COR-L47 (cell line): ENCODE measurements around the gene INPP4B.
"Not testable (repeated sequence)": the region's sequence is repeated elsewhere in the genome, so short reads cannot be mapped to it uniquely, and the experiment has no call there.

Source experiments
- DNase-seq: peaks from one replicate; lab custom pipeline; 2025; lab: John Stamatoyannopoulos, UW

Gene INPP4B

DNA sequence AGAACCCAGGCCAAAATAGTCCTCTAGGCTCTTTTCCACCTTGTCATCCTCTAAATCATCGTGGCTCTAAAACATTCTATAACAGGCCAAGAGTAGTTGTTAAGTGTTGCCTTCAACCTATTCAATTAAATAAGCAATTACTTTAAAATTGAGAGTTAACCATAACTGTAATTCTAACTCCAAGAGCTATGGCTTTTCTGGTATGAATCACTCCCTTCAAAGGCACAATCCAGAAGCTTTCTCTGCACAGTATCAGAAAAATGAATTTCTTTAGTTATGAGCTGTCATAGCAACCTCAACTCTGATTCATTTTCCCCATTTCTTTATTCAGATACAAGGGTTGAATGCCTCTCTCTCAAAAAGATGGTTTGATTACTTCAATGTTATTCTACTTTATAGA lies 21.7 kb downstream of the INPP4B start:
- no peak for DNase-seq

GRCh38 chr4:142823796-142824195 lies 22.3 kb downstream of the INPP4B start:
- no peak for DNase-seq

- no peak for DNase-seq
Observed at GRCh38 chr4:142818476-142818875, 27.6 kb downstream of the INPP4B start.

GRCh38 chr4:142818031-142818430 lies 28.1 kb downstream of the INPP4B start:
- no peak for DNase-seq

DNA sequence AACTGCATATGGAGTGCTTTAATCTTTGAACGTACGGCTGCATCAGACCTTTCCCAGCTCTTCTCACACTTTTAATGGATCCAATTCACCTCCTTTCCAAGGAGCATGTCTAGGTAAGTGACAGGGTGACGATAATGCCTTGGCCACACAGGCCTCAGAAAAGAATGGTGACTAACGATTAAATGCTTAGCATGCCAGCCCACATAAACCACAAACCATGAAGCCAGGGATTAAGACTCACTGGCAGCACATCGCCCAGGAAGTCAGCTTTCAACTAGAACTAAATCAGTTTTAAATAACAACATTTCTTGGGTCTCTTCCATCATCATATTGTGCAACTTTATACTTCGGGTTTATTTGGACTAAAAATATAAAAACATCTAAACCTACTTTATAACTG lies 28.7 kb downstream of the INPP4B start:
- DNase-seq = no peak

DNA sequence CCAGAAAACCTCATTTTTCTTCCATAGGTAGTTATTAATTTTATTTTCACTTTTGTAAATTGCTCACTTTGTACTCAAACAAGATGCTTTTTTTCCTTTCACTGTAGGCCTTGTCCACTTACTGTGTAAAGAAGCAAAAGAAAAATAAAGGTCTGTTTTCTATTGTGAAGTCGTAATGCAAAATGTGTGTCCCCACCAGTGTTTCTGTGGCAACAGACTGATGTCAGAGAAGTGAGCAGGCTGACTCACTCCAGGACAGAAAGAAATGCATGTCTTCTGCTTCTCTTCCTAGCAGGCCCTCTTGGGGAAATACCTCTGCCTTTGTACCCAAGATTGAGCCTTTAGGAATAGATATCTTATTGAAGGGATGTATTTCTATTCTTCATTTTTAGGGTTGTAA lies 30.3 kb downstream of the INPP4B start:
- DNase-seq = no peak

DNA sequence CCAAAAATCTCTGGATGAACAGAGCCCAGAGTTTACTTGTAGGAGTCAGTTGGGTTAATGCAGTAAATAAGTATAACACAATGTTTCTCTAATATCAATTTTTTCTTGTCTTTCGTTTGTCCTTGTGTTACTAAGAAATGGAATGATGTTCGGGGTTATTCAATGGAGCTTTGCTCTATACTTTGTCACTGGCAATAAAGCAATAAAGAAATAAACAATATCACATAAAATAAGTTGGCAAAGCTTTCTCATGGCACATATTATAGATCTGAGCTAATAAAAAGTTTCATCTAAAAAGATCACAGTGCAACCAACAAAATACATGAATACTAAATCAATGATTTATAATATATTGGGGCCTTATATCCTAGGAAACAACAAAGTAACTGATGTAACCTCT lies 32.7 kb downstream of the INPP4B start:
- DNase-seq = no peak

DNA sequence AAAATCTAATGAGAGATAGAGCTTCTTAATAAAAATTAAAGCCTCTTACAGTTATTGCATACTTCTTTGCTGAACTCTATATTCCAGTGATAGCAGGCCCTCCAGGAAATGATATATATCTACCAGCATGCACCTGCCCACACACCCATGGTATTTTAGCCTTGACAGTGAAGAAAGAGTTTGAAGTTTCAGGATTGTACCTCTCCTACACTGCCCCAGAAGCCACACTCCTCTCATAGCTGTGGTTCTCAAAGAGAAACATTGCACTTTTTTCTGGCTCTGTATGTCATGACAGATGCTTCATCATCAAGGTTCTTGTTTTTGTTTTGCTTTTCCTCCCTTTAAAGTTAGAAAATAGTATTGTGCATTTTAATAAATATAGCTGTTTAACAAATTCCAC lies 34.0 kb downstream of the INPP4B start:
- DNase-seq = no peak

DNA sequence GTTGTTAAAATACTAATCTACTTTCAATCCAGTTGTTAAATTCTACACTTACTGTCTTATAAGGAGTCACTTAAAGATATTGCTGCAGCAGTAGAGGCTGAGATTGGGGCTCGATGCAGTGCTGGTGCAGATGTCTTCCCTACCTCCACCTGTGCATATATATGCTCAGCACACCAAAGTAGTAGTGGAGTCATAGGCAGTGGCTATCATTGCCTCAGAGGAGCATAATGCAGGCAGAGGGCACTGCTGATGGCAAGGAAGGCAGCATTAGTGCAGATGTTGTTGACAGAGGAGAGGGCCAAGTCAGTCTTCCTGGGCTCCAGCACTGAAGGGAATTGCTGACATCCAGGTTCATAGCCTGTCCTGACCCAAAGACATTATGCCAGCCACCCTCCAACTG lies 35.1 kb downstream of the INPP4B start:
- DNase-seq = no peak

DNA sequence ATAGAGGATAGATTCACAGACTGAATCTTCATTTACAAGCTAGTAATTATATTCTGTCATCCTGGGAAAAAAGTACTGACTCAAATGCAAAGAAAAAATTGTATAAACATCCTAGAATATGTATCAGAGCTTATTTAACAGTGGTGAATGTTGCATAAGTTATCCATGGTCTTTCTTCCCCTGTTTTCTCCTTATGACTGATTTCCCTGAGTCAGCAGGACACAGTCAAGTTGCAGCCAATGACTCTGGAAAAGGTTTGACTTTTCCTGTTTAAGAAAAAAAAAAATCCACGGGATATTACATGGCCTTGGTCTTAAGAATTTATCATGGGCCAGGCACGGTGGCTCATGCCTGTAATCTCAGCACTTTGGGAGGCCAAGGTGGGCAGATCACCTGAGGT lies 36.5 kb downstream of the INPP4B start:
- DNase-seq = no peak

DNA sequence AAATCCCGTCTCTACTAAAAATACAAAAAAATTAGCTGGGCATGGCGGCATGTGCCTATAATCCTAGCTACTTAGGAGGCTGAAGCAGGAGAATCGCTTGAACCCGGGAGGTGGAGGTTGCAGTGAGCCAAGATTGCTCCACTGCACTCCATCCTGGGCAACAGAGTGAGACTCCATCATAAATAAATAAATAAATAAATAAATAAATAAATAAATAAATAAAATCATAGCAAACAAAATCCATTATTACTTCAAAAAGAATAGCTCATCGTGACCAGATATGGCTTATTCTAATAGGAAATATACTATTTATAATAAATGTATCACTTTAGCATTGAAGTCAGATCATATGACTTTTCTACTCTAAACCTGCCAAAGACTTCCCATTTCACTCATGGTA lies 42.2 kb downstream of the INPP4B start:
- not testable (repeated sequence) for DNase-seq

- DNase-seq = no peak
Observed at GRCh38 chr4:142801966-142802365, 44.1 kb downstream of the INPP4B start.

DNA sequence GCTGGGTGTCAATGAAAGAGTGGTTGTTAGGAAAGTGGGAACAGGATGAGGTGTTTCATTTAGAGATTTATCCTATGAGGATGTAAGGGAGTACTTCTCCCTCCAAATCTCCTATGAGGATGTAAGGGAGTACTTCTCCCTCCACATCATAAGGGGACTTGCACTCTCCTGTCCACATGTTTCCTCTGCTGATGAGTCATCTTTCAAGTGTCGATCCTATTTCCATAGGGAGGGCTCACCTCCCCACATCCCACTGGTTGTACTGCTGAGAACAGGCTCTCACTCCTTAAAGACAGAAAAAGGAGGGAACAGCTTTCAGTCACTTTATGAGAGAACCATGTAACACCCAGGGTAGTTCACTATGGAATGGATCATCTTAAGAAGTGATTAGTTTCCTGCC lies 65.0 kb downstream of the INPP4B start:
- no peak for DNase-seq

DNA sequence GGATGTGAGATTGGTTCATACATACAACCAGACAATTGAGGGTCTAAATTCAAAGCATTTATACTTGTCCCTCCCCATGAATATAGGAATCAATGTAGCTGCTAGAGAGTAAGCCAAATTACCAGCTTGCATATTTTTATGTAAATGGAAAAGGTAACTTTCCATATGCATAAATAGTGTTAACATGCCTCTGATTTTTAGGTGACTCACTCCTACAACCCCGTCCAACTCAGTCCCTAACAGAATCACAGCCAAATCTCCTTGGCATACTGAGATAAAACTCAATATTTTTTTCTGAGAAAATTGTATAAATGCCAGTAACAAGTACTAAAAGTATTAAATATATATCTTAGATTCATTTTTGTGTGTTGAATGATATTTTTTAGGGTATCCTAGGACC lies 67.2 kb downstream of the INPP4B start:
- DNase-seq = no peak

DNA sequence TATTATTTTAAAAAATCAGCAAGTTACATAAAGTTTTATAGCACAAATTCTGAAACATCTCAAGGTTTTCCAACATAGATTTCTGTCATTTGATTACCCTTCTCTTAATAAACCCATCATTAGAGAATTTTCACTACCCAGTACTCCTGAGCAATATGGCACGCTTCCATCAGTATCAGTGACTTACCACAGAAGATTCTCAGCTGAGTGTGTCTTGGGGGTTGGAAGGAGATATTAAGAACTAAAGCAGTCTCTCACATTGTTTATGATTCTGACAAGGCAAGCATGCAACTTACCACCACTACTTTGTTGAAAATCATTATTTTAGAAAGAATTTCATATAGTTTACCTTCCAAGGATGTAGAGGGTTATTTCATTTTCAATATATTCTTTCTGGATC lies 67.7 kb downstream of the INPP4B start:
- DNase-seq = no peak

DNA sequence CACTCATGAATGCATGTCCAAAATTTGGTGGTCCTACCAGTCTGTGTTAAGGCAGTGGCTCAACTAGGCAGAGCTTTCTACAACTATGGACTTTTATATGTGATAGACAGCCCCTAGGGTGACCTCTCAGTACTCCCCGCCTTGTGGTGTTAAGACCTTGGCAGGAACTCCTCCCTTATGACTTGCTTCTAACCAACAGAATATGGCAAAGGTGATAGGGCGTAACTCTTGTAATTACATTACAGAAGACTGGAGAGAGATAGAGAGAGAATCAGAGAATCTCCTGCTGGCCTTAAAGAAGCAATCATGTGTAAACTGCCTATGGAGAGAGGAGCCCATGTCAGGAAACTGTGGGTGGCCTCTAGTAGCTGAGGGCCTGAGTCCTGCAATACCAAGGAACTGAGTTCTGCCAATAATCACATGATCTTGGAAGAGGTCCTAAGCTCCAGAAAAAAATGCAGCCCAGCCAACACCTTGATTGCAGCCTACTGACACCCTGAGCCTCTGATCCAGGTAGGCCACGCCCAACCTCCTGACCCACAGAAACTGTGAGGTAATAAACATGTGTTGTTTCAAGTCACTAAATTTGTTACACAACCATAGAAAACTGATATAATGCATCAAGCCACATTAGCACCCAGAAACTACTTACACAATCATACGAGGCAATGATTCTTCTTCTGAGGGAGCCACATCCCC lies 68.9 kb downstream of the INPP4B start:
- DNase-seq = no peak

- DNase-seq = no peak
Observed at GRCh38 chr4:142776026-142776425, 70.1 kb downstream of the INPP4B start.

DNA sequence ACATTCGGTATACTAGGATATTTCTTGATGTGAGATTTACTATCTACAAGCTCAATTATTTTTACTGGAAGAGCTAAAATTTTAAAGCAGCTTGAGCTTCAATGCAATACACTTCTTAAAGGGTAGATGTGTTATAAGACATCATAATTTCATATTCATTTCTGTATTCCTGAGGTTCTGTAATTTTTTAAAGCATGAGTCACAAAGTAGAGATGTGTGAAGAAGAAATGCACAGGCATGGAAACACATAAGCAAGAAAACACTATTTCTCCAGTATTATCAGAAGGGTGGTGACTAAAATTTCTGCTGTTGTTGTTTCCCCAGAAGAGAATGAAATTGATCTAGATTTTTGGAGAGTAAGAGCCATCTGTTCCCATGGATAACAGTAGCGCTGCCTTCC lies 72.6 kb downstream of the INPP4B start:
- DNase-seq = no peak

DNA sequence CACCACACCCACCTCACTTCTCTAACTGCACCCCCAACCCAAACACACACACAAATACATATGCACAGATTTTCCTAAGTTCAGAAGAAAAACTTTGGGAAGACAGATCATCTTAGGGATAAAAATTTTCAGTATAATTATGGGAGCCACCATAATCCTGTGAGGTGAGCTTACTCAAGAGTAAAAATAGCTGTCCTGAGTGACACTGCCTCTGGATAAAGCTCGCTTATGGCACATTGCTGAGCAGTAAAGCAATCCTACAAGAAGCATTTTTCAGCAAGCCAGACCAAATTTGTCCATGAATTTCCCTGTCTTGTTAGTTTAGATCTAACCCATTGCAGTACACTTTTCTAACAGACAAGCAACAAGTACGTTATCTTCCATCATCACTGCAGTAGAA lies 83.8 kb downstream of the INPP4B start:
- no peak for DNase-seq

- no peak for DNase-seq
Observed at GRCh38 chr4:142752202-142752786, 93.8 kb downstream of the INPP4B start.

DNA sequence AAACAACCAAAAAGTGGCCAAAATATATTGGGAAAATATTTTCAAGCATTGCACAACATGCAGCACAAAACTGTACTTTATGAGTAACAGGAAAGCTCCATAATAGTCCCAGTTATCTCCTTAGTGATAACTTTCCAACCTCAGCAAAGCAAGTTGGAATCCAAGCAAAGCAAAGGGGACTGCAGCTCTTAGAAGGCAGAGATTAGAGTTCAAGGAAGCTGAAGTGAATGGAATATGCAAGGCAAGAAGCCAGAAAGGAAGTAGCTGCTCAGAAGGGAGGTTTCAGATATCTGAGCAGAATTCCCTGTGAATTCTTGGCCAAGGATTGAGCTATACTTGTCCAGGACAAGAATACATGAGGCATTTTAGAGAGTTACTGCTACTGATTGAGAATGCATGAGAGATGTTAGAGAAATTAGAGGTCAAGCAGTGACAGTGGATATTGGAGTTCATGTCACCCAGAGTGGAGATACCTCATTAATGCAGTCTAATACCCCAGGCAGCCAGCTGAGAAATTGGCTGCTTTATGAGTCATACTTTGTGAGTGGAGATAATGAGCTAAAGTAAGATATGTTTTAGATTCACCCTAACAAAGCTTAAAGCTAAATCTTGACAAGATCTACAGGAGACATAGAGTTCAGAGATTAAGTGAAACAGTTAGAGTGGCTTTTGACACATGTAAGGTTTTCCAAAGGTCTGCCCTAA lies 102.8 kb downstream of the INPP4B start:
- no peak for DNase-seq

DNA sequence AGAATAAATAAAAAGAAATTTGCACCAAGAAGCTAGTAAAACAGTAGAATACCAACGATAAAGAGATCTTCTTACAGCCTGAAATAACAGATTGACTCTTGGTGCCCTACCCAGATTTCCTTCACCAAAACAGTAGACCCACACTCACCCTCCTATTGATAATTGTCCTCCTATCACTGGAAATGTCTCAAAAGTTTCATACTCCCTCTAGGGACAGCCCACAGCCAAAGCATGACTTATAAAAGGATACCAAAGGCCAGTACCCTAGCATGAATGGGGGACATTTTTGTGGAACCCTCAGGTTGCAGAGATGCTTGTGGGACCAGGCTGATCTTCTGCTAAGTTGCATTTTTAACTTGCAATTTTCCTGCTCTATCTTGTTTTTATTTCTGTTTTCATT lies 104.1 kb downstream of the INPP4B start:
- DNase-seq = no peak

- no peak for DNase-seq
Observed at GRCh38 chr4:142728233-142728632, 117.9 kb downstream of the INPP4B start.

DNA sequence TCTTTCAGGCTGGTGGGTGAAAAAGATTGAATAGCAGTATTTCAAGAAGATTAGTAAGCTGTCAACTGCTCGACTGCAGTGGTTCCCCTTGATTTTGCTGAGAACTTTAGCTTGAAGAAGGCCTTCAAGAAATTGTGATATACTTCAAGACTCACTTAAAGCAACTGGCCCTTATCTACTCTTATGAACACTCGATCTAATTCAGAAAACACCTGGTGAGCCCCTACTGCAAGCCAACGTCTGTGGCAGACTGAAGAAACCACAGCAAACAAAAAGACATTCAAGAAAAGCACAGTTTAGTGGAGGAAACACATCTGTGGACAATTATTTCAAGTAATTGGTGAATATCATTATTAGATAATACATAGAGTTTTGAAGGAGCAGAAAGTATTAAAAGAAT lies 119.0 kb downstream of the INPP4B start:
- no peak for DNase-seq
